Choroid plexus epithelial cell (primary cell): ENCODE results near the gene GRIPAP1.

Experiments used
- DNase-seq: peaks from one replicate; pipeline ENCODE4 v3.0.0-alpha.2; 2010; ENCODE audit warnings: low read depth
- H3K4me3 ChIP-seq: 2 replicates; pipeline ENCODE4 v1.5.1; 2011; ENCODE audit warnings: low read depth, mild to moderate bottlenecking, control low read depth, low read length, moderate library complexity
- TF ChIP-seq, protein P1 (sequence below): conservative IDR thresholded peaks from 2 replicates; pipeline ENCODE4 v1.5.1; 2011; ENCODE audit warnings: low read depth, mild to moderate bottlenecking, control low read depth, inconsistent platforms, low read length, moderate library complexity

The GRIPAP1 gene

DNA sequence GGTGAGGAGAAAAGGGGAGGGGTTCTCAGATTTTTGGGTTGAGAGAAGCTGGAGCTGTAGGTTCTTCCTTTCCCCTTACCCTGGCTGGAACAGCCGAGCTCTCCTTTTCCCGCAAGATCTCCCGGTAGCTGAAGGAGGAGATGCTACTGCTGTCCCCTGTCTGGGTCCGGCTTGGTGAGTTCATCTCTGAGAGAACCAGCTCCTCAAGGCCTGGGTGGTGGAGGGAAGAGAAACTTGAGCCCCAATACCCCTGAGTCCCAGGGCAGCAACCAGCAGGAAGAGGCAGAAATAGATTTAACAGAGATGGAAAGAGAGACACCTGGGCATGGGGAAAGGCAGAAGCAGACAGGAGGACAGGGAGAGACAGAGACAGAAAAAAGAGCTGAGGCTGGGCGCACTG, 23.8 kb downstream of the GRIPAP1 start:
- no peak overlapping the region for H3K4me3 ChIP-seq

DNA sequence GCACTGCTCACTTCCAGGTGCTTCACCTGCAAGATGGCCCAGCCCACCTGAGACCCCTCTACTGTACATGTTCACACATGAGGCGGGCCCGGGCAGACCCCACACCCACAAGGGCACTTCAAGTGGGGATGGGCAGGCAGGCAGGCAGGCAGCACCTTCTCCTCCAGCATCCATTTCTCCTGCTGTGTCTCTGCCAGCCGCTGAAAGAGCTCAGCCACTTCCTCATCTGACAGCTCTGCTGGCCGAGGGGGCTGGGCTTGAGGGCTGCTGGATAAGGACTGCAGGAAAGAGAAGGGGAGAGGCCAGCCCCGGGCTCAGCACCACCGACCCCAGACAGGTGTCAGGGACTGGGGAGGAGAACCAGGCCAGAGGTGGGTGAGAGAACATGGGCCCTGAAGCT, 26.0 kb downstream of the GRIPAP1 start:
- no peak overlapping the region for H3K4me3 ChIP-seq
- TF ChIP-seq, protein P1, sequence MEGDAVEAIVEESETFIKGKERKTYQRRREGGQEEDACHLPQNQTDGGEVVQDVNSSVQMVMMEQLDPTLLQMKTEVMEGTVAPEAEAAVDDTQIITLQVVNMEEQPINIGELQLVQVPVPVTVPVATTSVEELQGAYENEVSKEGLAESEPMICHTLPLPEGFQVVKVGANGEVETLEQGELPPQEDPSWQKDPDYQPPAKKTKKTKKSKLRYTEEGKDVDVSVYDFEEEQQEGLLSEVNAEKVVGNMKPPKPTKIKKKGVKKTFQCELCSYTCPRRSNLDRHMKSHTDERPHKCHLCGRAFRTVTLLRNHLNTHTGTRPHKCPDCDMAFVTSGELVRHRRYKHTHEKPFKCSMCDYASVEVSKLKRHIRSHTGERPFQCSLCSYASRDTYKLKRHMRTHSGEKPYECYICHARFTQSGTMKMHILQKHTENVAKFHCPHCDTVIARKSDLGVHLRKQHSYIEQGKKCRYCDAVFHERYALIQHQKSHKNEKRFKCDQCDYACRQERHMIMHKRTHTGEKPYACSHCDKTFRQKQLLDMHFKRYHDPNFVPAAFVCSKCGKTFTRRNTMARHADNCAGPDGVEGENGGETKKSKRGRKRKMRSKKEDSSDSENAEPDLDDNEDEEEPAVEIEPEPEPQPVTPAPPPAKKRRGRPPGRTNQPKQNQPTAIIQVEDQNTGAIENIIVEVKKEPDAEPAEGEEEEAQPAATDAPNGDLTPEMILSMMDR, result no peak
- no peak for DNase-seq

More for the DNA sequence above, 23.8 kb downstream of the GRIPAP1 start:
- TF ChIP-seq, protein P1, result no peak
- DNase-seq, result no peak

DNA sequence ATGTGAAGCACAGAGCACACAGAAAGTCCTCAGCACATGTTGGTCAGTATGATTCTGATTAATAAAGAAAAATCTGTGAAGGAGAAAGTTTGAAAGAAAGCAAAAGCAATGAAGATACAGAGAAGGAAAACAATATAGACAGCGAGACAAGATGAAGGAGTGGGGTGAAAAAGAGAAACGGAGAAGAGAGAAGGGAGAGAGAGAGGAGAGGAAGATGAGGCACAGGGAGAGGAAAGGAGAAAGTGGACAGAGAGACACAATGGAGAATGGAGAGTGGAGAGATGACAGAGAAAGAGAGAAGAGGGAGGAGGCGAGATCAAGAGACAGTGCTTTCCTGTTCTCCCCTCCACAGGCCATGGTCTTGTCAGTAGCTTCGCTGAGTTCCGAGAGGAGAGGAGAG, 26.5 kb downstream of the GRIPAP1 start:
- TF ChIP-seq, protein P1, result no peak
- H3K4me3 ChIP-seq, result no peak overlapping the region
- no peak for DNase-seq

DNA sequence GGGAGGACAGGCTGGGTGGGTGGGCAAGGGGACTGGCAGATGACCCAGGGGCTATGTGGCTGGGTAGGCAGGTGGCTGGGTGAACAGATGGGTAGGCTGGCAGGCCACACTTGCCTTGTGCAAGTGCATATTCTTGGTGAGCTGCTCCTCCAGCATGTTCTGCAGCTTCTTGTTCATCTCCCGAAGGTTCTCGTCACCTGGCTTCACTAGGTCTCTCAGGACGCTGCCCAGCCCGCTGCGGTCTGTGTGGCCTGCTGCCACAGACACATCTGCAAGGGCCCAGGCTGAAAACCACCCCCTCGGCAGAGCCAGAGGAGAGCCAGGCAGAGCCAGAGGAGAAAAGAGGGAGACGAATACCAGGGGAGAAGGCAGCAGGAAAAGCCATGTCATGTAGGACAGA, 27.0 kb downstream of the GRIPAP1 start:
- TF ChIP-seq, protein P1, result no peak
- DNase-seq, result no peak
- no peak overlapping the region for H3K4me3 ChIP-seq

DNA sequence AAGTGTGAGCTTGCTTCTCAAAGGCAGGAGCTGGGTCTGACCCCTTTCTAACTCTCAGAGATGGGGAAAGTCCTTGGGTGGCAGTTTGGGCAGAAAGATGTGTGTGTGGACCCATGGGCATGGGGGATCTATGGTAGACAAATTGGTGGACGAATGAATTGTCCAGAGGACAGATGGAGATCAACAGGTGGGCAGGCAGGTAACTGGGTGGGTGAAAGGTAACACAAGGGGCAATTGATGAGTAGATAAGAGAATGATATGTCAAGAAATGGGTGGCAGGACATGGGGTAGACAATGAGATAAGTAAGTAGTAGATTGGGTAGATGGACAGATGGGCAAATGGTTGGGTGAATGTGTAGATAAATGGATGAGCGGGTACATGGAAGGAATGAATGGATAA, 27.5 kb downstream of the GRIPAP1 start:
- H3K4me3 ChIP-seq, result no peak overlapping the region
- TF ChIP-seq, protein P1, result no peak
- DNase-seq, result no peak

DNA sequence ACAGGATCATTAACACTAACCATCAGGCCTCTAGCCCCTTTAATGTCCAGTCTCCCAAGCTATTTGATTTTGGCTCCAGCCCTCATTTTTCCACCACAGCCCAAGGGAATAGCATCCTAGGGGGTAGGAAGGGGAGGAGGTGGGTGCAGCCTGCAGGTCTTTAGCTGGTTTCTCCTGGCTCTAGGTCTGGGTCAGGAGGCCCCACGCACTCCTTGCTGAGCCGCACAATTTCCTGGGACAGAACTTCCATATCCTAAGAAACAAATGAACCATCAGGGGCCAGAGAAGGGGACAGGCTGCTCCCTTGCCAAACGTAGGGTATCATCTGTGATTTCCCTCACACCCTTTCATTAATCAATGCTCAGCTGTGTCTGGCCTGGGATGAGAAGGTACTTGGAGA, 28.0 kb downstream of the GRIPAP1 start:
- no peak overlapping the region for H3K4me3 ChIP-seq
- TF ChIP-seq, protein P1, result no peak

DNA sequence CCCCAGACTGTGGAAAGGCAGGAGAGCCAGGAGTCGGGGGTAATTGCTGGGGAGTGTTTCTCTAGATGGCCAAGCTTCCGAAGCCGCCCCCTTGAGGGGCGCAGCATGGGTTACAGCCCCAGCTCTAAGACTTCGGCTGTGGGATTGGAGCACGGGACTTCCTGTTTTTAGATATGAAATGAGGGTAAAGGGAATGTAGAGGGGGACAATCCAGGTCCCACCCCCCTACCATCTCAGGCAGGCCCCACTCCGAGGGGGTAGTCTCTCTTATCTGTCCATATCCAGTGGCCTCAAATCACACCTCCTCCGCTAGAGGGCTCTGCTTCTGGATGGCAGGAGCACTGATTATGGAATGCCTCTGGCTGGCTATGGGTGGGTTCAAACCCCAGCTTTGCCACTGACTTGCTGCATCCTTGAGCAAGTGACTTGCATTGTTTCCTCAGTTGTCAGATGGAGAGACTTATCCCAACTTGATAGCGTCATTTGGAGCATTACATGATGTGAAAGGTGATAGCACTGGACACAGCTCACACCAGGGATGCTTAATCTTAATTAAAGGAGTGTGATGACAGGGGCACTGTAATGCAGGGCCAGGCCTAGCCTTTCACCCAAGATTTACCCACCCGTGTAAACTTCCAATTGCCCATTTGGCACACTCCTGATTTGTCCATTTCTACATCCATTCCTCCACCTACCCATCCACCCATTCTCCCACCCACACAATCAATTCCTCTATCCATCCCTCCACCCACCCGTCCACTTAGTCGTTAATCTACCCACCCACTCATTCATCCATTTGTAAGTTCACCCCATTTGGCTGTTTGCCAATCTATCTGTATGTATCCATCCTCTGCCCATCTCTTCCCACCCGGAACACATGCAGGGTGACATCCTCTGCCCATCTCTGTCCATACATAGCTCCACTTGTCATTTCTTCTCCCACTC, 29.6 kb downstream of the GRIPAP1 start:
- peak overlapping the region; percentile 46 for H3K4me3 ChIP-seq
- DNase-seq, result peak; percentile 57
- TF ChIP-seq, protein P1, result peak; percentile 68

More for the DNA sequence above, 28.0 kb downstream of the GRIPAP1 start:
- DNase-seq, result no peak
